ENCODE results near the gene RNF187. TPM values are rescaled to one million over a fixed set of nuclear protein-coding genes. Genes with fewer than 3 reads are reported as not detected.
A peak's percentile ranks its signal among the peaks of the same experiment; 100 is the strongest.

RNF187 gene
- total and polyA plus RNA-seq, 10 of the 15 experiments (the other 5 are each of a cell fraction or from before 2014, with no cell fraction given), result 2.6 to 116 (median 29.5) TPM

GRCh38 chr1:228459091-228459993 is 27.8 kb upstream of the RNF187 start (continued):
- TF ChIP-seq, protein P1, sequence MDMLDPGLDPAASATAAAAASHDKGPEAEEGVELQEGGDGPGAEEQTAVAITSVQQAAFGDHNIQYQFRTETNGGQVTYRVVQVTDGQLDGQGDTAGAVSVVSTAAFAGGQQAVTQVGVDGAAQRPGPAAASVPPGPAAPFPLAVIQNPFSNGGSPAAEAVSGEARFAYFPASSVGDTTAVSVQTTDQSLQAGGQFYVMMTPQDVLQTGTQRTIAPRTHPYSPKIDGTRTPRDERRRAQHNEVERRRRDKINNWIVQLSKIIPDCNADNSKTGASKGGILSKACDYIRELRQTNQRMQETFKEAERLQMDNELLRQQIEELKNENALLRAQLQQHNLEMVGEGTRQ (IDR thresholded peaks at IDR 0.05; ENCODE audit: borderline replicate concordance, low read depth, low read length), result no peak
- TF ChIP-seq NFYB (IDR thresholded peaks at IDR 0.05; ENCODE audit: insufficient read depth, low read depth, low read length) (no peak), TCF3 (IDR thresholded peaks at IDR 0.05; ENCODE audit: borderline replicate concordance, insufficient read depth, low read depth, low read length) (no peak), NFYA (IDR thresholded peaks at IDR 0.05; ENCODE audit: borderline replicate concordance, low read depth, low read length) (no peak), PAX8 (IDR thresholded peaks at IDR 0.05) (no peak), RCOR1 (conservative IDR thresholded peaks at IDR 0.05; ENCODE audit: low read depth, low read length) (no peak), JUNB (IDR thresholded peaks at IDR 0.05) (no peak), CREB1 (IDR thresholded peaks at IDR 0.05; ENCODE audit: low read depth) (peak; percentile 59), CHD4 (IDR thresholded peaks at IDR 0.05) (no peak), E2F4 (IDR thresholded peaks at IDR 0.05; ENCODE audit: low read depth, low read length) (no peak), IKZF2 (IDR thresholded peaks at IDR 0.05) (peak; percentile 58 to 61; a peak in 3 of 4 replicates), ZNF217 (IDR thresholded peaks at IDR 0.05) (no peak), IRF4 (IDR thresholded peaks at IDR 0.05; ENCODE audit: low read depth, low read length) (0 out of 2 replicates have a peak, but pooled peaks have one; percentile 5), CTCF (IDR thresholded peaks at IDR 0.05 in 2 of 3, conservative IDR thresholded peaks at IDR 0.05 in 1 of 3; ENCODE audit: control insufficient read depth in 2 of 3, extremely low read depth in 1 of 3, insufficient read depth in 1 of 3, low read depth in 3 of 3, low read length in 3 of 3) (peak; percentile 55 to 81 (median 78)), CEBPB (IDR thresholded peaks at IDR 0.05; ENCODE audit: borderline replicate concordance in 1 of 2, low read depth in 2 of 2, low read length in 2 of 2) (no peak), NFXL1 (IDR thresholded peaks at IDR 0.05; ENCODE audit: borderline replicate concordance) (no peak), MXI1 (IDR thresholded peaks at IDR 0.05; ENCODE audit: low read depth, low read length) (no peak), BHLHE40 (IDR thresholded peaks at IDR 0.05; ENCODE audit: borderline replicate concordance in 1 of 2, low read depth in 2 of 2, low read length in 1 of 2) (peak in 1 of 2 experiments; percentile 20; a peak in 1 of 4 replicates), JUND (IDR thresholded peaks at IDR 0.05; ENCODE audit: low read depth, low read length) (no peak), NR2C1 (IDR thresholded peaks at IDR 0.05) (no peak), RAD21 (IDR thresholded peaks at IDR 0.05; ENCODE audit: insufficient read depth, low read depth, low read length) (peak; percentile 31; the same call in 1 of the 2 replicates), SMAD1 (IDR thresholded peaks at IDR 0.05; ENCODE audit: low read depth, partially characterized antibody) (no peak), HDGF (IDR thresholded peaks at IDR 0.05) (no peak), RAD51 (IDR thresholded peaks at IDR 0.05) (no peak)
- TF ChIP-seq, protein P2, sequence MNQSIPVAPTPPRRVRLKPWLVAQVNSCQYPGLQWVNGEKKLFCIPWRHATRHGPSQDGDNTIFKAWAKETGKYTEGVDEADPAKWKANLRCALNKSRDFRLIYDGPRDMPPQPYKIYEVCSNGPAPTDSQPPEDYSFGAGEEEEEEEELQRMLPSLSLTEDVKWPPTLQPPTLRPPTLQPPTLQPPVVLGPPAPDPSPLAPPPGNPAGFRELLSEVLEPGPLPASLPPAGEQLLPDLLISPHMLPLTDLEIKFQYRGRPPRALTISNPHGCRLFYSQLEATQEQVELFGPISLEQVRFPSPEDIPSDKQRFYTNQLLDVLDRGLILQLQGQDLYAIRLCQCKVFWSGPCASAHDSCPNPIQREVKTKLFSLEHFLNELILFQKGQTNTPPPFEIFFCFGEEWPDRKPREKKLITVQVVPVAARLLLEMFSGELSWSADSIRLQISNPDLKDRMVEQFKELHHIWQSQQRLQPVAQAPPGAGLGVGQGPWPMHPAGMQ (IDR thresholded peaks at IDR 0.05; ENCODE audit: borderline replicate concordance), result no peak
